Endothelial cell of umbilical vein (primary cell): ENCODE data around the gene PKD1L1.

ENCODE experiments used
- EZH2 ChIP-seq: IDR thresholded peaks from 2 replicates; pipeline ENCODE4 v1.6.1; 2012; ENCODE audit warnings: borderline replicate concordance, low read depth, mild to moderate bottlenecking, moderate library complexity, low read length, inconsistent platforms; ENCODE audit not compliant: severe bottlenecking
- FOS ChIP-seq: IDR thresholded peaks from 2 replicates; pipeline ENCODE4 v1.6.1; 2011; ENCODE audit warnings: mild to moderate bottlenecking, low read length, moderate library complexity, borderline replicate concordance; ENCODE audit not compliant: insufficient read depth
- GATA2 ChIP-seq: IDR thresholded peaks from 2 replicates; pipeline ENCODE4 v1.7.0; 2011; ENCODE audit warnings: low read depth, mild to moderate bottlenecking, moderate library complexity, mixed read lengths, low read length; ENCODE audit not compliant: insufficient read length, insufficient read depth
- JUN ChIP-seq: IDR thresholded peaks from 2 replicates; pipeline ENCODE4 v1.6.1; 2011; ENCODE audit warnings: borderline replicate concordance, low read depth; ENCODE audit not compliant: insufficient read length, insufficient read depth
- MAX ChIP-seq: IDR thresholded peaks from 2 replicates; pipeline ENCODE4 v1.6.1; 2011; ENCODE audit not compliant: insufficient read depth, insufficient read length
- POLR2A ChIP-seq: IDR thresholded peaks from 2 replicates; pipeline ENCODE4 v1.6.1; 2012; ENCODE audit warnings: low read depth, mild to moderate bottlenecking, control low read depth, low read length
- POLR2AphosphoS5 ChIP-seq: IDR thresholded peaks from 2 replicates; pipeline ENCODE4 v1.6.1; 2012; ENCODE audit warnings: low read depth, mild to moderate bottlenecking, control low read depth, low read length, moderate library complexity; ENCODE audit not compliant: insufficient read depth
- TF ChIP-seq, protein P1 (sequence below), 2 donors: IDR thresholded peaks; 1 replicate in 1 of 2; 2 replicates in 1 of 2; pipeline ENCODE4 v1.5.1; 2011; ENCODE audit warnings: low read length in 2 of 2, mild to moderate bottlenecking in 2 of 2, moderate library complexity in 2 of 2, control low read depth in 1 of 2, inconsistent platforms in 1 of 2, low read depth in 1 of 2; ENCODE audit not compliant: insufficient read depth in 1 of 2; ENCODE audit errors: extremely low read depth in 1 of 2

GRCh38 chr7:47979832-47980181, 31.5 kb upstream of the PKD1L1 start:
- TF ChIP-seq FOS (no peak), EZH2 (no peak), MAX (no peak), POLR2A (no peak), POLR2AphosphoS5 (no peak), GATA2 (no peak), JUN (no peak)
- TF ChIP-seq, protein P1, sequence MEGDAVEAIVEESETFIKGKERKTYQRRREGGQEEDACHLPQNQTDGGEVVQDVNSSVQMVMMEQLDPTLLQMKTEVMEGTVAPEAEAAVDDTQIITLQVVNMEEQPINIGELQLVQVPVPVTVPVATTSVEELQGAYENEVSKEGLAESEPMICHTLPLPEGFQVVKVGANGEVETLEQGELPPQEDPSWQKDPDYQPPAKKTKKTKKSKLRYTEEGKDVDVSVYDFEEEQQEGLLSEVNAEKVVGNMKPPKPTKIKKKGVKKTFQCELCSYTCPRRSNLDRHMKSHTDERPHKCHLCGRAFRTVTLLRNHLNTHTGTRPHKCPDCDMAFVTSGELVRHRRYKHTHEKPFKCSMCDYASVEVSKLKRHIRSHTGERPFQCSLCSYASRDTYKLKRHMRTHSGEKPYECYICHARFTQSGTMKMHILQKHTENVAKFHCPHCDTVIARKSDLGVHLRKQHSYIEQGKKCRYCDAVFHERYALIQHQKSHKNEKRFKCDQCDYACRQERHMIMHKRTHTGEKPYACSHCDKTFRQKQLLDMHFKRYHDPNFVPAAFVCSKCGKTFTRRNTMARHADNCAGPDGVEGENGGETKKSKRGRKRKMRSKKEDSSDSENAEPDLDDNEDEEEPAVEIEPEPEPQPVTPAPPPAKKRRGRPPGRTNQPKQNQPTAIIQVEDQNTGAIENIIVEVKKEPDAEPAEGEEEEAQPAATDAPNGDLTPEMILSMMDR (IDR thresholded peaks at IDR 0.05; ENCODE audit: extremely low read depth in 1 of 2, insufficient read depth in 1 of 2, low read depth in 1 of 2, low read length in 2 of 2), result no peak
